GM21526 (cell line): ENCODE measurements around the gene PLEK.
"Not testable (repeated sequence)": the region's sequence is repeated elsewhere in the genome, so short reads cannot be mapped to it uniquely, and the experiment has no call there.

Experiments
- ATAC-seq: cut with Tn5 transposase; IDR thresholded peaks from one replicate; pipeline ENCODE4 v1.9.1; 2021; ENCODE audit warnings: moderate library complexity; ENCODE audit not compliant: unreplicated experiment, low FRiP score

Gene PLEK

DNA sequence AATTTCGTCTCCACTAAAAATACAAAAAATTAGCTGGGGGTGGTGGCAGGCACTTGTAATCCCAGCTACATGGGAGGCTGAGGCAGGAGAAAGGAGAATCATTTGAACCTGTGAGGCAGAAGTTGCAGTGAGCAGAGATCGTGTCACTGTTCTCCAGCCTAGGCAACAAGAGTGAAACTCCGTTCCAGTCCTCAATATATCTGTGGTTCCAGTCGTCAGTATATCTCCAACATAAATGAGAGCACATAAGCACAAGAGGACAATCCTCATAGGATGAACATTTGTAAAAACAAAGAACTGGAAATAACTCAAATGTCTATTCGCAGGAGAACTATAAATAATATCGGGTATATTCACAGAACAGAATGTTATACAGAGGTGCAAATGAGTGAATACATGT is 13.1 kb upstream of the PLEK start:
- ATAC-seq, result no peak

DNA sequence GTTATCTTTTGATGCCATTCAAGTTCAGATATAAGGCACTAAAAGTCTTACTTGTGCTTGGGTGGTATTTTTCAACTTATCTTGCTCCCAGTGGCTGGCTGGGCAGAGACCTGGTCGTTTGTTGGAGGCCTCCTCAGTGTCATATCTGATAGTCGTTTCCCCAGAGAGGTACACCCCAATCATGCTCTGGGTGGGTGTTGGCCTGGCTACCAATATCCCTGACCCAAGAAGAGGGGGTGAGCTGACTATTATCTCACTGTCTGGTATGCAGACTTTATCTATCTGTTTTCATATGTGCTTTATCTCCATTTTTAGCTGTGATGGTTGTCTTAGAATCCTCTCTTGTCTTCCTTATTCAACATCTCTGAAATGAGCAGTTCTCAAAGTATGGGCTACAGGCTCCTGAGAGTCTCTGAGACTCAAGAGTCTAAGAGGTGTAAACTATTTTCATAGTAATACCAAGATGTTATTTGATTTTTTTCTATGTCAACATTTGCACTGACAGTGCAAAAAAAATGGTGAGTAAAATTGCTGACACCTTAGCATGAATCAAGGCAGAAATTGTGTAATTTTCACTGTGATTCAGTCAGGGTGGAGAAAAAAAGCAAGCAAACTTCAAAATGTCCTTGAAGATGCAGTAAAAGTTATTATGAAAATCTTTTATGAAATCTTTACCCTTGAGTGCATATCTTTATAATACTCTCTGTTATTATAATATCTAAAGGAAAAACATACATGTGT is 12.3 kb upstream of the PLEK start:
- ATAC-seq, result no peak

DNA sequence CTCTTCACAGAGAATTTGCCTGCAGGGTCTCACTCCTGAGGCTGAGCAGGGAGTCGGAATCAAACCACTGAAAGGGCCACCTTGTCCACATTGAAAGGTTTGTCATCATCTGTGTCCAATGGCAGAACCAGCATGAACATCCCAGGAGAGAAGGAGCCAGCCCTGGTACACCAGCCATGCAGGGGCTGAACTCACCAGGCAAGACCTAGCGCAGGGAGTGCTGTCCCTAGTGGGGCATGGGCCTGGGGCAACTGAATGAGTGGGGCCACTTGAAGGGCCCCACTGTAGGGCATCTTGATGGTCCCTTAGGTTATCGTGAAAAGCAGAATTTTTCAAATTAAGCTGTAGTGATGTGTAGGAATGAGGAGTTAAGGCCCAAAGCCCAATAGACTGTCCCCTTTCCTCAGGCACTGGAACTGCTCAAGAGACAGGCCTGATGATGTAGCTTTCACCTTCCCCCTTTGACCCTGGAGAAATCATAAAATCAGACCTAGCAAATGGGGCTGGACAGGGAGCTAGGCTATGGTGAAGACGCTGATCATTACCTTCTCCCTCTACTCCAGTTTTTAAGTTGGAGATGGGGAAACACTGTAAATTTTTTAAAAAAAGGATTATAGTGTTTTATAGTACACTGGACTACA is 8.4 kb upstream of the PLEK start:
- no peak for ATAC-seq

DNA sequence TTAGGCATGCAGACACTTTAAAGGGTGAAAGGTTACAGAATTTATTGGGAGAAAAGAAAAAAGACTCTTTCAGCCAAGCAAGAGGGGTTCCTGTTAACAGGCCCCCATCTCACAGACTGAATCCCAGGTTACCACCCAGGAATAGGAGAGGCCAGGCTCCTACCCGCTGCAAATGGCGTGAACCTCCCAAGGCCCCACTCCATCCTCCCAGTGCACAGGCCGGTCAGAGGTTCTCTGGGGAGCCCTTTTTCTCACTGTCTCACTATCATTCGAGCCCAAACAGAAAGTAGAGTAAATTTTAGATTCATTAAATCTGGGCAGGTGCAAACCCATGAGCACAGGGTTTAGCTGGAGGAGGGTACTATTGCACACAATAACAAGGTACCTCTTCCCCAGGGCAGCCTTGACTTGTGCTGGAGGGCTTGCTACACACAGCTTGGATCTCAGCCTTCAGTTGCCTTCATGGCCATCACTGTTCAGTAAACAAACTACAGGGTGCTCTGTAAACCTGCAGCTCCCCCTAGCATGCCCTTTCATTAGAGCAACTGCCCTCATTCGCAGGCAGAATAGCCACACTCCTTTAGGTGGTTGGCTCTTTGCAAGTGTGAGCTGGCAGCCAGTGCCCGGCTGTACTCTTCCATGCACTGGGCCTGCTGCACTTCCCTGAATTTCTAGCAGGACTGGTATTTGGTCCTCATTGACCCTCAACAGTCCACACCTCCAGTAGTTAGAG is 7.3 kb upstream of the PLEK start:
- ATAC-seq, result peak; percentile 50

DNA sequence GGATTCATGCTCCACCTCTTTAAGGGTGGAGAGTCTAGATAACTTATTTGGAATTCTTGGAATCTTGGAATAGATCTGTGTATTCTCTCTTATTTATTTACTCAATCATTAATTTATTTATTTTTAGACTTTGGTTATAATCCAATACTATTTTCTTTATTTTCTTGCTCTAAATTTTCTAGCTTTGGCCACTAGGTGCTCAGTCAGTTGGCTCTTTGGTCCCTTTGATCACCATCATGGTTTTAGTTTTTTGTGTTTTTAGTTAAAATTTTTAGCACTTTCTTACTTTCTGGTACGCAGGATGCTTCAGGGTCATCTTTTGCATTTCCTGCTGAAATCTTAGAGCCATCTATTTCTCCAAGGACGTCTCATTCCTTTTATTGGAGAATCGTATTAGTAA is 5.2 kb upstream of the PLEK start:
- ATAC-seq, result no peak

DNA sequence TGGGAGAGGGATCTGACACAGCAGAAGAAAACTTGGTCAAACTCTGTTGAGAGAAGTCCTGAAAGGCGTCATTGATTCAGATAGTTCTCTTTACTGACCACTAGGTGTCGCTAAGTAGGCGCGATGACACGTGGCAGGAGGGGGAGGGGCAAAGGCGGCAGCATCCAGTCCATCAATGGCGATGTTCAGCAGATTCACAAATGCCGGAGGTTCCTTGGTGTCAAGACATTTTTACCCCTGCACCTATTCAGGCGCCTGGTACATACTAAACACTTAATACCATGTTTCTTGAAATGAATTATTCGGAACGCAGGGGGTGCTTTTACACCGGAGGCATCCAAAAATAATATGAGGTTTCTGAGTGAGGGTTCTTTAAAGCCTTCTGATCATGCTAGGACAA is 3.0 kb upstream of the PLEK start:
- ATAC-seq, result peak; percentile 45

DNA sequence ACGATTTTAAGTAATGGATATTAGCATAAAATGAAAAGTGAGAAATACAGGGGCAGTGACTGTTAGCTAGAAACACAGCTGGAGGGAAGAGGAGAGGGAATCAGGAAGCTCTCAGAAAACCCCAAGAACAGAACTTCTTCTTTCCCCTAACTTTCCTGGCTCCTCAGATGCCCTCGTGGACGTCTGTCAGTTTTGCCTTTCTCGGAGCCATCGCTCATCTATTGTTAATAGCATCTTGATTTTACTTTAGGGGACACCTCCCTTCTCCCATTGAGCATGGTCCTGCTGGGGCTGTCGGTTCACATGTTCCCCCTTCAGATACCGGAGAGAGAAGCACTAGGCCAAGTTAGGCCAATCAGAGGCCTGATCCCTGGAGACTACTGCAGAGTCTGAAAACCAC is 2.3 kb upstream of the PLEK start:
- ATAC-seq, result no peak

DNA sequence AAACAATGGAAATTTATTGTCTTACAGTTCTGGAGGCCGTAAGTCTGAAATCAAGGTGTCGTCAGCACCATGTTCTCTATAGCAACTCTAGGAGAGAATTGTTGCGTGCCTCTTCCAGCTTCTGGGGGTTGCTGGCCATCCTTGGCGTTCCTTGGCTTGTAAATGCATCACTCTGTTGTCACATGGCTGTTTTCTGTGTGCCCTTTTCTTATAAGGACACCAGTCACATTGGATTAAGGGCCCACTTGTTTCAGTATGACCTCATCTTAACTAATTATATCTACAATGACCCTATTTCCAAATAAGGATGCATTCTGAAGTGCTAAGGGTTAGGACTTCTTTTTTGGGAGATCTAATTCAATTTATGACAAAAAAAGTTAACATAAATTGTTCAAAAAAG is 1.4 kb upstream of the PLEK start:
- no peak for ATAC-seq

DNA sequence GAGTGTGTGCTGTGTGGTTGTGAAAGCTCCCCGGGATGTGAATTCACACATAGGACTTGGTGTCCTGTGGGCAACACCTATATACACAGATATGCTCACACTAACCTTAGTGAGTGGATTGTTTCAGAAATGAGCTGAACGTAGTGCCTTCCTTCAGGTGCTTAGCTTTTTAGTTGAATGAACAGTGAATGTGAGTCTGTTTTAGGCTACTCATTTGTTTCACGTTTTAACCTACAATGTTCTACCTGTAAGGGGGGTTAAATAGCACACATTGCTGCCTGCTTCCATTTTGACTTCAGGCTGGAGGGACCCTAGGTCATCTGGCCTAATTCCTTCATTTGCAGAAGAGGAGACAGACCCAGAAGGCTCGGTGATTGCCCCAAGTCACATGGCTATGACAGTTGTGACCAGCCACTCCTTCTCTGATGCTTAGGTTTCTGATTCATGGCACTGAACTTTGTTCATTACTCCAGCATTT is 1.0 kb downstream of the PLEK start:
- ATAC-seq, result peak; percentile 33

DNA sequence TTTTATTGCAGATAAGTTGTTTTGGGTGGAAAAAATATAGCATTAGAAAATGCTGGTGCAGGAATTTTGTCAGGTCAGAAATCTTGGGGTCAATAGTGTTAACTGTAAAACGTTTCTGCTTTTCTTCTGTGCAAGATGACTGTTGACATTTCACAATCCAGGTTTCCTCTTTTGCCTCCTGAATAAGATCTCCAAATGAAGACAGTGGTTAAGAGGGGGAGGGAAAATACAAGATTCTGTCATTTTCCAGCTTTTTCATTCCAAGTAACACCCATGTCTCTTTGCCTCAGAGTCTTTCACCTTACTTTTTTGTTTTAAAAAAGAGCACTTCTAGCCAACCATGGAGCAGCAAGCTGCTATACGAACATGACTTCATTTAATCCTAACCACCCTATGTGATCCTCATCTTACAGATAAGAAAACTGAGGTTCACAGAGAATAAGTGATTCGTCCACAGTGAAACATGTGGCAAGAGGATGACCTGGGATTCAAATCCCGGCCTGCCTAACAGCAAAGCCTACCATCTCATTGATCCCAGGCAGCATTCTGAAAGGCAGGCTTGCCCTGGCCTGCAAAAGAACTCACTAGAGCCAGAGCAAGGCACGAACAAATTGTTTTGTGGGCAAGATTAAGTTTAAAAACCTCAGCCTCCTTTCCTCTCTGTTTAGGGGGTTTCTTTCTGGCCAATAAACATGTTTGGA is 3.0 kb downstream of the PLEK start:
- ATAC-seq, result no peak

DNA sequence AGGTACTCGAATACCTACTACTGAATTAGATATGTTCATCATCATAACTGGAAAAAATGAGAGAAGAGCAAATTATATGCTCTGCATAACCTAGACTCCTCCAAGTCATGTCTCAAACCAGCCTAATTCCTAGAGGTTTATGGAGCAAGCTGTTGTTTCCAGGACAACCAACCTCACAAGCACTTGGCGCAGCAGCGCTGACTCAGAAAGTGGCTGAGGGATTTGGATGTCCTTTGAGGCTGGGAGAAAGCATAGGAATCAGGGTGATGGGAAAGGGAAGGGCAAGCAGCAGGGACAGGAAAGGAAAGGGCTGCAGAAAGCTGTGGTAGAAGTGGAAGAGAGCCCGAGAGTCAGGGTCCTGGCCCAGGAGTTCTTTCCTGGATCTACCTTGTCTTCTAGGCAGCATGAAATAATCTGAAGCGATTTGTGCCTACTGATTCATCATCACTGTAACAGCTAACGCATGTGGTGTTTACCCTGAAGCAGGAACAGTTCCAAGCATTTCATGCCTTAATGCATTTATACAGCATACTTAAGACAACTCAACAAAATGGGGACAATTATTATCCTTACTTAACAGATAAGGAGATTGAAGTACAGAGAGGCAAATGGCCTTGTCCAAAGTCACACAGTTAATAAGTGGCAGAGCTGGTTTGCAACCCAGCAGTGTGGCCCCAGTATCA is 3.7 kb downstream of the PLEK start:
- ATAC-seq, result no peak

DNA sequence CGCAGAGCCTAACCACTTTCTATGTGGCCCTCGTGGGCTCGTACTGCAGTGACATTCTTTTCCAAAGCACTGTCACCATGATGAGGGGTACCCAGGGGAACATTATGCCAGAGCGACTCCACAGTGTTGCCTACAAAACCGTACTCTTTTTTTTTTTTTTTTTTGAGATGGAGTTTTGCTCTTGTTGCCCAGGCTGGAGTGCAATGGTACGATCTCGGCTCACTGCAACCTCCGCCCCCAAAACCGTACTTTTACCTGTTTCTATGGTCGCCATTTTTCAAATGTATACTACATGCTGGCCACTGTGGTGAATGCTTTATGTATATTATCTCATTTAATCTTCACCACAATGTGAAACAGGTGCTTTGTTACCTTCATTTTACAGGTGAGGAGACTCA is 4.3 kb downstream of the PLEK start:
- no peak for ATAC-seq

DNA sequence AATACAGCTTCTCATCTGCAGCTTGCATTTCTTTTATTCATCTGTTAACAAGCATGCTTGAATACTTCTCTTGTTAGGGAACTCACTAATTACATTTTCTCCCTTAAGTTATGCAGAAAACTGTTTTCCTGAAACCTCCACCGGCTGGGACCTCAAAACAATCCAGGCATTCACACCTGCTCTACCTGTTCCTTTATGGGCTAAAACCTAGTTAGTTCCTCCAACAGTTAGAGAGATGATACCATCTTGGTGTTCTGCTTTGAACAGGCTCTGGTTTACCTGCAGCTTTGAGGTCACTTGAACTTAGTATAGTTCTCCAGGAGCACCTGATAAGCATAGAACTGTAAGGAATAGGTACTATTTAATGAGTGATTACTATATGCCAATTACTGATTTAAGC is 6.1 kb downstream of the PLEK start:
- ATAC-seq, result no peak

DNA sequence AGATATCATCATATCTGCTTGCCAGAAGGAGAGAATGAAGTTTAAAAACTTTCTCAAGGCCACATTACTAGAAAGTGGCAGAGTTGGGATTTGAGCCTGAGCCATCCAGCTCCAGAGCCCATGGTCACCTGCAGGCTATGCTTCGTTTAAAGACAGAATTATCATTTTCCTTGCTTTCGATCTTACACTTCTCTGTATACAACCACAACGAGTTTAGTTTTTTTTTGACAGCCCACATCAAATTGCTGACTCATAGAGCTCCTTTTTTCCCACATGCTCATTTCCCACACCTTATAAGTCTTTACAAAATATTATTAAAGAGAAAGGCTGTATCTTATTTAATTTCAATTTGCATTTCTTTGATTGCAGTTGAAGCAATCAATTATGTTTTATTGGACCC is 6.5 kb downstream of the PLEK start:
- ATAC-seq, result no peak

DNA sequence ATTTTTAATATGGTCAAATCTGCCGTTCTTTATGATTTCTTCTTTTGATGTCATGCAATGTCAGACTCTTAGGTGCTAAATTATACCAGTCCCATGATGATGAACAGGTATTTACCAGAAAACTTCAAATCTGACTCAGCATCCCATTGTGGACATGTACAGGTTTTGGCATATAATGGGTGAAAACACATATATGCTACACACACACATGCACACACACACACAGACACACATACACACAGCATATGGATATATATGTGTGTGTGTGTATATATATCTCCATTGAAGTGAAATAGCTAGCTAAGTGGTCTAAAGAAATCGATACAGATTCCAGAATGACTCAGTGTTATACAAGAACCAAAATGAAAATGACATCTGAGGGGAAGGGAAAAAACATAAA is 7.4 kb downstream of the PLEK start:
- ATAC-seq, result no peak

DNA sequence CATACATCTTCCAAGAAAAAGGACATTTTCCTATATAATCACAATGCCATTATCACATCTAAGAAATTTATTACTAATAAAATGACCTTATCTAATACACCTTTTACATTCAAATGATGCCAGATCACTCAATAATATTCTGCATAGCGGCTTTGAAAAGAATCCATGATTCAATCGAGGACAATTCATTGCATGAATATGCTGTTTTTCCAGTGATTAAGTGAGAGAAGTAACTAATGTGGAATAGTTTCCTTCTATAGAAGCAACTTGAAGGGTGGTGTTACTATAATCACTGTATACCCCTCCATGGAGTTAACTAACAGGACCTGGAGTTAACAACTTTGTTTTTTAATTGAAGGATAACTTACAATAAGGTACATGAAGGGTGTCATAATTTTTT is 9.1 kb downstream of the PLEK start:
- no peak for ATAC-seq

DNA sequence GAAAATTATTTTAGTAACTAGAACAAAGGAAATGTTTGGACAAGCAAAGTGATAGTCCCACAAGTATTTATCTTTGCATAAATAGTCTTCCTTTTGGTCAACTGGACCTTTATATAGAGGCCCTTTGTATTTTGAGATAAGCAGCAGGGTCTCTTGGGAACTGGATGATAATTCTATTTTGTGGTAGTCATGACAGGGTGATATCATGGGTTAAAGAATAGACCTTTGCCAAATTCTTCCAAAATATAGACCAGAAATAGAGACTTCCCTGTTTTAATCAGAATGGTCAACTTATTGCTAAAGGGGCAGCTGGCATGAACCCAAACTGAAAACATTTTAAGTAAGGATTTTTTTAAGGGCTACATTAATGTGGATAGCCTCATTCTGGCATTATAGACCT is 10.5 kb downstream of the PLEK start:
- ATAC-seq, result no peak

DNA sequence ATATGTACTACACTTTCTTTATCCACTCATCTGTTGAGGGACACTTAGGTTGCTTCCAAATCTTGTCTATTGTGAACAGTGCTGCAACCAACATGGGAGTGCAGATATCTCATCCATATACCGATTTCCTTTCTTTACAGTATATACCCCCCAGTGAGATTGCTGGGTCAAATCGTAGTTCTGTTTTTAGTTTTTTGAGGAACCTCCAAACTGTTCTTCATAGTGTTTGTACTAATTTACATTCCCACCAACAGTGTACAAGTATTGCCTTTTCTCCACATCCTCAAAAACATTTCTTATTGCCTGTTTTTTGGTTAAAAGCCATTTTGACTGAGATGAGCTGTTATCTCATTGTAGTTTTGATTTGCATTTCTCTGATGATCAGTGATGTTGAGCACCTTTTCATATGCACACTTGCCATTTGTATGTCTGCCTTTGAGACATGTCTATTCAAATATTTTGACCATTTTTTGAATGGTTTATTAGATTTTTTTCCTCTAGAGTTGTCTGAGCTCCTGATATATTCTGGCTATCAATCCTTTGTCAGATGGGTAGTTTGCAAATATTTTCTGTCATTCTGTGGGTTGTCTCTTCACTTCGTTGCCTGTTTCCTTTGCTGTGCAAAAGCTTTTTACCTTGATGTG is 12.2 kb downstream of the PLEK start:
- no peak for ATAC-seq

DNA sequence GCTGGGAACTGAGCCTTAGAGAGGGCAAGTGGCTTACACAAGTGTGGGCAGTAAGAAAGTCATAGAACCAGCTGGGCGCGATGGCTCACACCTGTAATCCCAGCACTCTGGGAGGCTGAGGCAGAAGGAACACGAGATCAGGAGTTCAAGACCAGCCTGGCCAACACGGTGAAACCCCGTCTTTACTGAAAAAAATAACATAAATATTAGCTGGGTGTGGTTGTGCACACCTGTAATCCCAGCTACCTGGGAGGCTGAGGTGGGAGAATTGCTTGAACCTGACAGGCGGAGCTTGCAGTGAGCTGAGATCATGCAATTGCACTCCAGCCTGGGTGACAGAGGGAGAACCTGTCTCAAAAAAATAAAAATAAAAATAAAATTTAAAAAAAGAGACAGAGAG is 13.7 kb downstream of the PLEK start:
- ATAC-seq, result not testable (repeated sequence)

DNA sequence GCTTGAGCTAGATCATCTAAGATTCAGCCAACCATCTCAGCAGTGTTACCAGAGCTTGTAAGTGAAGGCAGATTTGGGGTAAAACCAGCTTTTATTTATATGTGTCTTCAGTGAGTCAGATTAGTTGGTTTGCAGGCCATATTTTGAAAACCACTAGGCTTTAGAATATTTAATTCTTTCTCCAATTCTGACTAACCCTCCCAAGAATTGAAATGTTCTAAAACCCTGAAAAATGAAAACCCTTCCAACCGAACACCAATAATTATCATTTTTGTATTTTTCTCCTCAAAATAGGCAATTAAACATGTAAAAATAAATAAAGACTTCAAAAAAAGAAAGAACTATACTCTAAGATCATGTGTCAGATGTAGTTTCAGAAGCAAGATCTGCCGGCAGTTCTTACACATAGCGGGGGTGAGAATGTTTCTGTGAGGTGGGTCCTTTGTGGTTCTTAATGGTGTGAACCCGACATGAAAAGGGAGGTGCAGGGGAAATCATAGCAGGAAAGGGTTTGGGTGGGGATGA is 14.2 kb downstream of the PLEK start:
- no peak for ATAC-seq
